Hippocampal formation (tissue), 2 donors: ENCODE data around the gene LRRC23.
"Not testable (repeated sequence)": the region's sequence is repeated elsewhere in the genome, so short reads cannot be mapped to it uniquely, and the experiment has no call there.

Experiments used
- DNase-seq, 2 donors: peaks; one replicate each; lab custom pipeline; 2025; lab: John Stamatoyannopoulos, UW

The LRRC23 gene

GRCh38 chr12:6902448-6902847, 2.2 kb upstream of the LRRC23 start:
- no peak for DNase-seq

- no peak for DNase-seq
These were observed 900 bp upstream of the LRRC23 start for GRCh38 chr12:6903722-6904121.

GRCh38 chr12:6905414-6906040, 905 bp downstream of the LRRC23 start:
- no peak for DNase-seq

DNA sequence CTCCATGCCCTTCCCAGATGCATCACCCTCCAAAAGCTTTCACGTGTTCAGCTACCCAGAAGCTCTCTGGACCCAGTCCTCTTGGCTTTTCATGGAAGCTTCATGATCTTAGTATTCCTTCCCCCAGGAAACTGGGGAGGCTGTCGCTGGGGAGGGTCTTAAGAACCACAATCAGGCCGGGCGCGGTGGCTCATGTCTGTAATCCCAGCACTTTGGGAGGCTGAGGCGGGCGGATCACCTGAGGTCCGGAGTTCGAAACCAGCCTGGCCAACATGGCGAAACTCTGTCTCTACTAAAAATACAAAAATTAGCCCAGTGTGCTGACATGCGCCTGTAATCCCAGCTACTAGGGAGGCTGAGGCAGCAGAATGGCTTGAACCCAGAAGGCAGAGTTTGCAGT, 3.5 kb downstream of the LRRC23 start:
- not testable (repeated sequence) for DNase-seq

DNA sequence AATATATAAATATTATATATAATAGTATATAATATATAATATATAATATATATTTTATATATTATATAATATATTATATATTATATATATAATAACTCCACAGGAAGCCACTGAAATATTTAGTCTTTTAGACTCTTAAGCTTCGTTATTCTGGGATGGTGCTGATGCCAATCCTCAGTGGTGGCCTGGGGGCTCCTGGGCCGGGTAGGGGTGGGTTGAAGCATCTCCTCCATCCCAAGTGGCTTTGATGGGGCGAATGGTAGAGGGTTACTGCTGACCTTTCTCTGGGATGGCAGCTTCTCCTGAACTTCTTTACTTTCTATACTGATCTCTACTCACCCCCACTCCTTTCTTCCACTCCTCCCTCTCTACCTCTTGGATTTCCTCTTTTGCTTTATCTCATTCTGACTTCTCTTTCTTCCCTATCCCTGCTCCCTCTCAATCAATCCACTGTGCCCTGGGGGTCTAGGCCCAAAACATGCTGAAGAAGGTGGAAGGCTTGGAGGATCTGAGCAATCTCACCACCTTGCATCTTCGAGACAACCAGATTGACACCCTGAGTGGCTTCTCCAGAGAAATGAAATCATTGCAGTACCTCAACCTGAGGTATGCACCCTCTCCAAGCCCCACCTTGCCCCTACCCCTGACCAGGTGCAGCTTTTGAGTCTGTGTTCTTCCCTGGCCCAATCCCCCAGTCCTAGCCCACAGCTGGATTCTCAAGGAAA, 5.0 kb downstream of the LRRC23 start:
- no peak for DNase-seq

DNA sequence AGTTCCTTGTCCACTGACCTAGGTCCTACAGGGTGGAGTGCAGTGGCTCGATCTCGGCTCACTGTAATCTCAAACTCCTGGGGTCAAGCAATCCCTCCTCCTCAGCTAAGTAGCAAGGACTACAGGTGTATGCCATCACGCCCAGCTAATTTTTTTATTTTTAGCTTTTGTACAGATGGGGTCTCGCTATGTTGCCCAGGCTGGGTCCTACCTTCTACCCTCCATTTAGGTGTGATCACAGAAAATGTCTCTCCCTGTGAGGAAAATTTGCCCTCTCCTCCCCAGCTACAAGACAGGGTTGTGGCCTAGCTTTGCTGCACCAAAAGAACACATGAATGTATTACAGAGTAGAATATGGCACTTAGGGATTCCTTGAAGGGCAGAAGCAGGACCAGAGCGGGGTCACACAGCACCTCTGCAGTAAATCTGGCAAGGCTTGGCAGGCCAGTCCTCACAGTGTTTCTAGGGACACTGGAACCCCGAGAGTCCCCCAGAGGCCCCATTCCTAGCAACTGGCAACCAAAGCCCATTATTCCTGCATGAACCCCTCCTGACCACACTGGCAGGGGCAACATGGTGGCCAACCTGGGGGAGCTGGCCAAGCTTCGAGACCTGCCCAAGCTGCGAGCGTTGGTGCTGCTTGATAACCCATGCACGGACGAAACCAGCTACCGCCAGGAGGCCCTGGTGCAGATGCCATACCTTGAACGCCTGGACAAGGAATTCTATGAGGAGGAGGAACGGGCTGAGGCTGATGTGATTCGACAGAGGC, 7.7 kb downstream of the LRRC23 start:
- DNase-seq, result no peak

GRCh38 chr12:6914246-6914946, 9.8 kb downstream of the LRRC23 start, which contains the start of gene ENO2:
Gene ENO2 (plus strand): TSS chr12:6914580. CDS start chr12:6915833, 1,253 bp downstream.
- DNase-seq, result peak; percentile 55 to 71

DNA sequence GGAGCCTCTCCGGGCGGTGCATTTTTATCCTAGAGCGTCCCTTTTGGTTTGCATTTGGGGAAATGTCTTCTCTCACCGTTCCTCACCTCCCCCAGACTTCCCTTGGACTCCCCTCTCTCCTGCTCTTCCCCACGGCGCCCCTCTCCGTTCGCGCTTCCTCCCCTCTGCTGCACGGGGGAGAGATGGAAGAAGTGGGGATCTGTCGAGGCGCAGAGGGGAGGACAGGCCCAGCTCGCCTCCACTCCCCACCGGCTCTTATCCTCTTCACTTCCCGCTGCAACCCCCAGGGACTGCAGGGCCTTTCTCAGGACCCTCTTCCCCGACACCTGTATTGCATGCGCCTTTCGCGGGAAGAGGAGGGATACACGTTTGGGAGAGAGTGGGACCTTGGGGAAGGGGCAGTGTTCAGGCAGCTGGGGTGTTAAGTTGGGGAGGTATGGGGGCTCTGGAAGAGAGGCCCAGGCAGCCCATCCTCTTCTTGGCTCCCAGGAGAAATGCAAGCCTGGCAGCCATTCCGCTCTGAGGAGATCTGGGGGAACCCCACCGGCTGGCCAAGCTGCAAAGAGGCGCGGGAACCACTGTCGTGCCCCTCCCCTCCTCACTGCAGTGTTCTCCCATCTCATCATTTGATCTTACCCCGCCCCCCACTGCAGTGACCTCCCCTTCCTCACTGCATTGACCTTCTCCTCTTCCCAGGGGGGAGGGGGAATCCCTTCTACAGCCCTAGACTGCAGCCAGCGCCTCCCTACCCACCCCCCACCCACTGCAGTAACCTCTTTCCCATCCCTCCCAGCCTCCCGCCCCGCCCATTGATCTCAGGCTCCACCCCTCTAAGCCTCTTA, 10.5 kb downstream of the LRRC23 start:
- DNase-seq, result no peak

GRCh38 chr12:6915789-6916285, 11.2 kb downstream of the LRRC23 start:
- DNase-seq, result no peak

DNA sequence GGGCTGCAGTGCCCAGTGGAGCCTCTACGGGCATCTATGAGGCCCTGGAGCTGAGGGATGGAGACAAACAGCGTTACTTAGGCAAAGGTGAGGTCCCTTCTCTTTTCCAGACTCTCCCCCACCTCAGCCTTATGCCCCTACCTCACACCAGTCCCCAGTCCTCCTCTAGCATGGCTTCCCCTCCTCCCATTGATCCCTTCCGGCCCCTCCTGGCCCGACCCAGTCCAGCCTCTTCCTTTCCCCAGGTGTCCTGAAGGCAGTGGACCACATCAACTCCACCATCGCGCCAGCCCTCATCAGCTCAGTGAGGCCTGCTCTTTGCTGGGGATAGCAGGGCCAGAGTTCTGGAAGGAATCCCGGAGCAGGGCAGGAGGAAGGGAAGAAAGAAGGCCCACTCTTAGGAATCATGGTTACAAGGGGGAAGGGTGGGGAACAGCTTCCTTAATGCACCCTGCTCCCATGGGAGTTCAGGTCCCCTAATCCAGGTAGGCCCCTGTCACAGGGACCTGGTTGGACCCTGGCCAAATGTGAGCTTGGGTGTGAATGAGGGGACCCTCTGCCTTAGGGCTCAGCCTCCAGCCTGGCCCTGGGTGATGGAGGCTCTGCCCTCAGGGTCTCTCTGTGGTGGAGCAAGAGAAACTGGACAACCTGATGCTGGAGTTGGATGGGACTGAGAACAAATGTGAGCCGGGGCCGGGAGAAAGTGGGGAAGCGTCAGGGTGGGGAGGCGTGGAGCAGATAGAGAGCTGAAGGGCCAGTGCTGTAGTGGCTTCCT, 12.0 kb downstream of the LRRC23 start:
- DNase-seq, result no peak

GRCh38 chr12:6917491-6918231, 13.0 kb downstream of the LRRC23 start:
- DNase-seq, result no peak

- no peak for DNase-seq
These were observed 15.0 kb downstream of the LRRC23 start for GRCh38 chr12:6919588-6919987.

DNA sequence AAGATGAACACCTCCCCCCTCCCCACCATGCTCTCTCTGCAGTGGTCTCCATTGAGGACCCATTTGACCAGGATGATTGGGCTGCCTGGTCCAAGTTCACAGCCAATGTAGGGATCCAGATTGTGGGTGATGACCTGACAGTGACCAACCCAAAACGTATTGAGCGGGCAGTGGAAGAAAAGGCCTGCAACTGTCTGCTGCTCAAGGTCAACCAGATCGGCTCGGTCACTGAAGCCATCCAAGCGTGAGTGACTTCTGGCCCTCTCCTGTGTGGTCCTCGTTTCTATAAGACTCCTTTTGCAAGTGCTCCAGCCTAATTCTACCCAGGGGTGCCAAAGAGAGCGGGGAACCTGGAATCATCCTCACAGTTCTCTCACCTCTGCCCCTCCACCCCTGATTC, 16.9 kb downstream of the LRRC23 start:
- DNase-seq, result no peak

- DNase-seq, result no peak
These were observed 17.6 kb downstream of the LRRC23 start for GRCh38 chr12:6921996-6922946.

DNA sequence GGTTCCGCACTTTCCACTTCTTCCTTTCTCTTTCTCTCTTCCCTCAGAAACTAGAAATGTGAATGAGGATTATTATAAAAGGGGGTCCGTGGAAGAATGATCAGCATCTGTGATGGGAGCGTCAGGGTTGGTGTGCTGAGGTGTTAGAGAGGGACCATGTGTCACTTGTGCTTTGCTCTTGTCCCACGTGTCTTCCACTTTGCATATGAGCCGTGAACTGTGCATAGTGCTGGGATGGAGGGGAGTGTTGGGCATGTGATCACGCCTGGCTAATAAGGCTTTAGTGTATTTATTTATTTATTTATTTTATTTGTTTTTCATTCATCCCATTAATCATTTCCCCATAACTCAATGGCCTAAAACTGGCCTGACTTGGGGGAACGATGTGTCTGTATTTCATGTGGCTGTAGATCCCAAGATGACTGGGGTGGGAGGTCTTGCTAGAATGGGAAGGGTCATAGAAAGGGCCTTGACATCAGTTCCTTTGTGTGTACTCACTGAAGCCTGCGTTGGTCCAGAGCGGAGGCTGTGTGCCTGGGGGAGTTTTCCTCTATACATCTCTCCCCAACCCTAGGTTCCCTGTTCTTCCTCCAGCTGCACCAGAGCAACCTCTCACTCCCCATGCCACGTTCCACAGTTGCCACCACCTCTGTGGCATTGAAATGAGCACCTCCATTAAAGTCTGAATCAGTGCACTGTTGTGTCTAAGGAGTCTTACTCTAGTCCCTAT, 18.5 kb downstream of the LRRC23 start:
- DNase-seq, result no peak

DNA sequence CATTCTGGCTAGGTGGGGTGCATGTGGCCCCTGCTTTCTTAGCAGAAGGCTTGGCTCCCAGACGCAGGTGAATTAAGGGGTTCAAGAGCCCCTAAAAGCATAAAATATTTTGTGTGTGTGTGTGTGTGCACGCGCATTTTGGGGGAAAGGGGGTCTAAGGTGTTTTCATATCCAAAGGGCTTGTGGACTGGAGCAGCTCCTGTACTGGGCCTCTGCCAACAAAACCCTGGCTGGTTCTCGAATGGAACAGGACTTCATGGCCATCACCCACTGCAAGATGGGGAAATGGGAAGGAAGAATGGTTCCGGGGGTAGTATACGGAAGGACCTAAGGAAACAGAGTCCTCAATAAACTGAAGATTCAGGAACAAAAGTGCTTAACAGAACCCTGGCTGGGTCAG, 19.2 kb downstream of the LRRC23 start:
- no peak for DNase-seq

DNA sequence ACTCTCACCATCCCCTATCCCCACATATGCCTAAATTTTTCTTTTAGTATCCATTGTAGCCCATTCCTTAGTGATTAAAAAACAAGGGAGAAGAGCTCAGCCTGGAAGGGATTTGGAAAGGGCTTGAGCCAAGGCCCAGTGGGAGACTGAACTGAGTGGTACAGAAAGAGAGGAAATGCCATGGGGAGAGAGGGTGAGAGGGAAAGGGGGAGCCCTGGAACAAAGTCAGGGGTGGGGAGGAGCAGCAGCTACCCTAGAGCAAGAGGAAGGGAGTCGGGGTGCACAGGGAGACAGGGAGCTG, 20.6 kb downstream of the LRRC23 start:
- DNase-seq, result no peak
